ENCODE results near the gene SMARCD1.
"Not testable (repeated sequence)": the region's sequence is repeated elsewhere in the genome, so short reads cannot be mapped to it uniquely, and the experiment has no call there.

Gene SMARCD1

GRCh38 chr12:50081096-50081808 is 3.9 kb upstream of the SMARCD1 start:
- H3K4me3 ChIP-seq (ENCODE audit: extremely low read depth, insufficient read depth, low read length, poor library complexity, severe bottlenecking): no peak overlapping the region
- H3K9me3 ChIP-seq (ENCODE audit: control insufficient read depth, low read length): no peaks in the 10 kb centered on the region
- 67 to 75% methylated on average over 29 to 41 of the region's 46 CpGs for WGBS, 2 experiments (ENCODE audit: insufficient coverage in 2 of 2)
- H3K27ac ChIP-seq (ENCODE audit: low read depth, low read length, severe bottlenecking): no peak overlapping the region
- H3K36me3 ChIP-seq (ENCODE audit: control insufficient read depth, insufficient read depth, low read length): peaks cover under 1% of the 10 kb centered on the region
- H3K4me1 ChIP-seq (ENCODE audit: control insufficient read depth, insufficient read depth, low read length, poor library complexity, severe bottlenecking): no peaks in the 10 kb centered on the region

- WGBS, 2 experiments (ENCODE audit: insufficient coverage in 2 of 2): 90% methylated on average over 6 to 7 of the region's 7 CpGs
- peaks cover 9% of the 10 kb centered on the region for H3K4me1 ChIP-seq (ENCODE audit: control insufficient read depth, insufficient read depth, low read length, poor library complexity, severe bottlenecking)
- H3K9me3 ChIP-seq (ENCODE audit: control insufficient read depth, low read length): no peaks in the 10 kb centered on the region
- H3K27ac ChIP-seq (ENCODE audit: low read depth, low read length, severe bottlenecking): no peak overlapping the region
- H3K4me3 ChIP-seq (ENCODE audit: extremely low read depth, insufficient read depth, low read length, poor library complexity, severe bottlenecking): no peak overlapping the region
- H3K36me3 ChIP-seq (ENCODE audit: control insufficient read depth, insufficient read depth, low read length): peaks cover 14% of the 10 kb centered on the region
Observed at GRCh38 chr12:50082644-50083043, 2.5 kb upstream of the SMARCD1 start.

- H3K27ac ChIP-seq (ENCODE audit: low read depth, low read length, severe bottlenecking): no peak overlapping the region
- H3K4me1 ChIP-seq (ENCODE audit: control insufficient read depth, insufficient read depth, low read length, poor library complexity, severe bottlenecking): peaks cover 15% of the 10 kb centered on the region
- H3K4me3 ChIP-seq (ENCODE audit: extremely low read depth, insufficient read depth, low read length, poor library complexity, severe bottlenecking): no peak overlapping the region
- H3K9me3 ChIP-seq (ENCODE audit: control insufficient read depth, low read length): no peaks in the 10 kb centered on the region
- H3K36me3 ChIP-seq (ENCODE audit: control insufficient read depth, insufficient read depth, low read length): peaks cover 19% of the 10 kb centered on the region
- WGBS, 2 experiments (ENCODE audit: insufficient coverage in 2 of 2): no CpG with 5 or more reads among the region's 1 CpG
Observed at GRCh38 chr12:50083301-50083700, 1.8 kb upstream of the SMARCD1 start.

GRCh38 chr12:50084409-50084774 is 750 bp upstream of the SMARCD1 start:
- Histone ChIP-seq H3K27ac (ENCODE audit: low read depth, low read length, severe bottlenecking) (peak overlapping the region; percentile 90), H3K4me1 (ENCODE audit: control insufficient read depth, insufficient read depth, low read length, poor library complexity, severe bottlenecking) (peaks cover 17% of the 10 kb centered on the region)
- whole genome bisulfite sequencing, 2 experiments (ENCODE audit: insufficient coverage in 2 of 2): 0 to 71% methylated on average over 1 to 4 of the region's 7 CpGs

GRCh38 chr12:50085615-50086072 is 502 bp downstream of the SMARCD1 start:
- Histone ChIP-seq H3K4me1 (ENCODE audit: control insufficient read depth, insufficient read depth, low read length, poor library complexity, severe bottlenecking) (peaks cover 17% of the 10 kb centered on the region), H3K36me3 (ENCODE audit: control insufficient read depth, insufficient read depth, low read length) (peaks cover 40% of the 10 kb centered on the region), H3K4me3 (ENCODE audit: extremely low read depth, insufficient read depth, low read length, poor library complexity, severe bottlenecking) (peak overlapping the region; percentile 72), H3K9me3 (ENCODE audit: control insufficient read depth, low read length) (no peaks in the 10 kb centered on the region), H3K27ac (ENCODE audit: low read depth, low read length, severe bottlenecking) (peak overlapping the region; percentile 90)
- 20 to 28% methylated on average over 8 of the region's 8 CpGs for WGBS, 2 experiments (ENCODE audit: insufficient coverage in 2 of 2)

More at GRCh38 chr12:50084409-50084774, 750 bp upstream of the SMARCD1 start:
- peaks cover 29% of the 10 kb centered on the region for H3K36me3 ChIP-seq (ENCODE audit: control insufficient read depth, insufficient read depth, low read length)
- not testable (repeated sequence) for H3K9me3 ChIP-seq (ENCODE audit: control insufficient read depth, low read length)
- H3K4me3 ChIP-seq (ENCODE audit: extremely low read depth, insufficient read depth, low read length, poor library complexity, severe bottlenecking): peak overlapping the region; percentile 72

- no peaks in the 10 kb centered on the region for H3K9me3 ChIP-seq (ENCODE audit: control insufficient read depth, low read length)
- no peak overlapping the region for H3K27ac ChIP-seq (ENCODE audit: low read depth, low read length, severe bottlenecking)
- 87 to 100% methylated on average over 1 to 5 of the region's 5 CpGs for WGBS, 2 experiments (ENCODE audit: insufficient coverage in 2 of 2)
- H3K4me3 ChIP-seq (ENCODE audit: extremely low read depth, insufficient read depth, low read length, poor library complexity, severe bottlenecking): peak overlapping the region; percentile 72
- H3K36me3 ChIP-seq (ENCODE audit: control insufficient read depth, insufficient read depth, low read length): peaks cover 45% of the 10 kb centered on the region
- peaks cover 17% of the 10 kb centered on the region for H3K4me1 ChIP-seq (ENCODE audit: control insufficient read depth, insufficient read depth, low read length, poor library complexity, severe bottlenecking)
Observed at GRCh38 chr12:50086148-50086547, 1.0 kb downstream of the SMARCD1 start.

- Histone ChIP-seq H3K4me3 (ENCODE audit: extremely low read depth, insufficient read depth, low read length, poor library complexity, severe bottlenecking) (no peak overlapping the region), H3K36me3 (ENCODE audit: control insufficient read depth, insufficient read depth, low read length) (peaks cover 55% of the 10 kb centered on the region), H3K9me3 (ENCODE audit: control insufficient read depth, low read length) (no peaks in the 10 kb centered on the region), H3K27ac (ENCODE audit: low read depth, low read length, severe bottlenecking) (no peak overlapping the region), H3K4me1 (ENCODE audit: control insufficient read depth, insufficient read depth, low read length, poor library complexity, severe bottlenecking) (peaks cover 17% of the 10 kb centered on the region)
- 96 to 98% methylated on average over 8 of the region's 9 CpGs for WGBS, 2 experiments (ENCODE audit: insufficient coverage in 2 of 2)
Observed at GRCh38 chr12:50087151-50087550, 2.0 kb downstream of the SMARCD1 start.

GRCh38 chr12:50087995-50088394 is 2.9 kb downstream of the SMARCD1 start:
- 88 to 100% methylated on average over 1 to 2 of the region's 3 CpGs for WGBS, 2 experiments (ENCODE audit: insufficient coverage in 2 of 2)
- H3K36me3 ChIP-seq (ENCODE audit: control insufficient read depth, insufficient read depth, low read length): peaks cover 62% of the 10 kb centered on the region
- peak overlapping the region; percentile 1 for H3K27ac ChIP-seq (ENCODE audit: low read depth, low read length, severe bottlenecking)
- H3K4me3 ChIP-seq (ENCODE audit: extremely low read depth, insufficient read depth, low read length, poor library complexity, severe bottlenecking): no peak overlapping the region
- peaks cover 17% of the 10 kb centered on the region for H3K4me1 ChIP-seq (ENCODE audit: control insufficient read depth, insufficient read depth, low read length, poor library complexity, severe bottlenecking)
- no peaks in the 10 kb centered on the region for H3K9me3 ChIP-seq (ENCODE audit: control insufficient read depth, low read length)

- Histone ChIP-seq H3K27ac (ENCODE audit: low read depth, low read length, severe bottlenecking) (peak overlapping the region; percentile 1), H3K4me3 (ENCODE audit: extremely low read depth, insufficient read depth, low read length, poor library complexity, severe bottlenecking) (no peak overlapping the region), H3K4me1 (ENCODE audit: control insufficient read depth, insufficient read depth, low read length, poor library complexity, severe bottlenecking) (peaks cover 17% of the 10 kb centered on the region), H3K9me3 (ENCODE audit: control insufficient read depth, low read length) (no peaks in the 10 kb centered on the region), H3K36me3 (ENCODE audit: control insufficient read depth, insufficient read depth, low read length) (peaks cover 70% of the 10 kb centered on the region)
- WGBS, 2 experiments (ENCODE audit: insufficient coverage in 2 of 2): 67 to 88% methylated on average over 1 to 3 of the region's 3 CpGs
Observed at GRCh38 chr12:50088577-50089335, 3.6 kb downstream of the SMARCD1 start.

- Histone ChIP-seq H3K27ac (ENCODE audit: low read depth, low read length, severe bottlenecking) (no peak overlapping the region), H3K36me3 (ENCODE audit: control insufficient read depth, insufficient read depth, low read length) (peaks cover 80% of the 10 kb centered on the region), H3K4me1 (ENCODE audit: control insufficient read depth, insufficient read depth, low read length, poor library complexity, severe bottlenecking) (peaks cover 17% of the 10 kb centered on the region), H3K4me3 (ENCODE audit: extremely low read depth, insufficient read depth, low read length, poor library complexity, severe bottlenecking) (no peak overlapping the region), H3K9me3 (ENCODE audit: control insufficient read depth, low read length) (no peaks in the 10 kb centered on the region)
- 96 to 100% methylated on average over 2 to 4 of the region's 7 CpGs for WGBS, 2 experiments (ENCODE audit: insufficient coverage in 2 of 2)
Observed at GRCh38 chr12:50089730-50090129, 4.6 kb downstream of the SMARCD1 start.

GRCh38 chr12:50090391-50090790 is 5.2 kb downstream of the SMARCD1 start:
- Histone ChIP-seq H3K9me3 (ENCODE audit: control insufficient read depth, low read length) (no peaks in the 10 kb centered on the region), H3K27ac (ENCODE audit: low read depth, low read length, severe bottlenecking) (no peak overlapping the region), H3K36me3 (ENCODE audit: control insufficient read depth, insufficient read depth, low read length) (peaks cover 86% of the 10 kb centered on the region), H3K4me3 (ENCODE audit: extremely low read depth, insufficient read depth, low read length, poor library complexity, severe bottlenecking) (no peak overlapping the region), H3K4me1 (ENCODE audit: control insufficient read depth, insufficient read depth, low read length, poor library complexity, severe bottlenecking) (peaks cover 17% of the 10 kb centered on the region)
- WGBS, 2 experiments (ENCODE audit: insufficient coverage in 2 of 2): 91 to 98% methylated on average over 4 to 5 of the region's 5 CpGs
